ENCODE measurements around the gene NR2E1. TPM values are rescaled to one million over a fixed set of nuclear protein-coding genes. Genes with fewer than 3 reads are reported as not detected.

The NR2E1 gene
- polyA plus RNA-seq, 1 donor (not counting 4 experiments of a cell fraction or from before 2014, with no cell fraction given) = 0.04 TPM

- FAIRE-seq (no peak), DNase-seq (ENCODE audit: low read depth, low spot score) (no peak)
- no peaks in the 10 kb centered on the region for H3K27me3 ChIP-seq (ENCODE audit: control insufficient read depth, extremely low read depth, insufficient read depth, low read length)
- no peaks in the 10 kb centered on the region for H3K9me1 ChIP-seq (ENCODE audit: control insufficient read depth, extremely low read depth, insufficient read depth, low read length)
- TF ChIP-seq CTCF (optimal IDR thresholded peaks at IDR 0.05 in 1 of 3, IDR thresholded peaks at IDR 0.05 in 1 of 3, conservative IDR thresholded peaks at IDR 0.05 in 1 of 3; ENCODE audit: extremely low read depth in 1 of 3, insufficient read depth in 2 of 3, low read length in 3 of 3) = no peak
- TF ChIP-seq EZH2 (IDR thresholded peaks at IDR 0.05; ENCODE audit: low read length) = no peak
- H4K20me1 ChIP-seq (ENCODE audit: control insufficient read depth, extremely low read depth, insufficient read depth, low read length) = no peaks in the 10 kb centered on the region
- dilution Hi-C loops (cut with MboI; ENCODE audit: extremely low pct_ligation_motif_present, low sequenced_read_pairs) = no loop called here
- H3K9ac ChIP-seq (ENCODE audit: control insufficient read depth, extremely low read depth, insufficient read depth, low read length) = no peak overlapping the region
- no peak overlapping the region for H3K27ac ChIP-seq (ENCODE audit: control insufficient read depth, insufficient read depth, low read length)
- H2AFZ ChIP-seq (ENCODE audit: control insufficient read depth, low read length) = no peak overlapping the region
- H3K9me3 ChIP-seq (ENCODE audit: control insufficient read depth, low read depth, low read length) = no peaks in the 10 kb centered on the region
- H3K79me2 ChIP-seq (ENCODE audit: control insufficient read depth, insufficient read depth, low read length) = peaks cover 3% of the 10 kb centered on the region
- H3K4me2 ChIP-seq (ENCODE audit: control insufficient read depth, extremely low read depth, insufficient read depth, low read depth, low read length) = no peak overlapping the region
- peaks cover 0 to 18% of the 10 kb centered on the region in 2 experiments for H3K36me3 ChIP-seq (ENCODE audit: control insufficient read depth in 2 of 2, extremely low read depth in 1 of 2, insufficient read depth in 2 of 2, low read length in 2 of 2)
- no peak overlapping the region for H3K4me3 ChIP-seq (ENCODE audit: control insufficient read depth in 2 of 3, extremely low read depth in 1 of 3, insufficient read depth in 2 of 3, low read depth in 1 of 3, low read length in 3 of 3)
- H3K4me1 ChIP-seq (ENCODE audit: control insufficient read depth, extremely low read depth, insufficient read depth, low read length) = no peaks in the 10 kb centered on the region
Measured at GRCh38 chr6:108211671-108212070, 45.8 kb downstream of the NR2E1 start.

GRCh38 chr6:108222064-108222463, 56.2 kb downstream of the NR2E1 start:
- Histone ChIP-seq H3K9me1 (ENCODE audit: control insufficient read depth, extremely low read depth, insufficient read depth, low read length) (no peaks in the 10 kb centered on the region), H3K9me3 (ENCODE audit: control insufficient read depth, low read depth, low read length) (no peaks in the 10 kb centered on the region), H3K27me3 (ENCODE audit: control insufficient read depth, extremely low read depth, insufficient read depth, low read length) (no peaks in the 10 kb centered on the region), H3K4me3 (ENCODE audit: control insufficient read depth in 2 of 3, extremely low read depth in 1 of 3, insufficient read depth in 2 of 3, low read depth in 1 of 3, low read length in 3 of 3) (no peak overlapping the region), H3K4me2 (ENCODE audit: control insufficient read depth, extremely low read depth, insufficient read depth, low read depth, low read length) (no peak overlapping the region), H3K36me3 (ENCODE audit: control insufficient read depth in 2 of 2, extremely low read depth in 1 of 2, insufficient read depth in 2 of 2, low read length in 2 of 2) (peaks cover 6% of the 10 kb centered on the region in 2 experiments), H3K9ac (ENCODE audit: control insufficient read depth, extremely low read depth, insufficient read depth, low read length) (no peak overlapping the region), H3K4me1 (ENCODE audit: control insufficient read depth, extremely low read depth, insufficient read depth, low read length) (no peaks in the 10 kb centered on the region), H3K27ac (ENCODE audit: control insufficient read depth, insufficient read depth, low read length) (no peak overlapping the region), H2AFZ (ENCODE audit: control insufficient read depth, low read length) (no peak overlapping the region), H4K20me1 (ENCODE audit: control insufficient read depth, extremely low read depth, insufficient read depth, low read length) (no peaks in the 10 kb centered on the region), H3K79me2 (ENCODE audit: control insufficient read depth, insufficient read depth, low read length) (peaks cover 4% of the 10 kb centered on the region)
- FAIRE-seq (no peak), DNase-seq (ENCODE audit: low read depth, low spot score) (no peak)
- dilution Hi-C loops (cut with MboI; ENCODE audit: extremely low pct_ligation_motif_present, low sequenced_read_pairs) = no loop called here
- TF ChIP-seq EZH2 (IDR thresholded peaks at IDR 0.05; ENCODE audit: low read length) = no peak
- no peak for TF ChIP-seq CTCF (optimal IDR thresholded peaks at IDR 0.05 in 1 of 3, IDR thresholded peaks at IDR 0.05 in 1 of 3, conservative IDR thresholded peaks at IDR 0.05 in 1 of 3; ENCODE audit: extremely low read depth in 1 of 3, insufficient read depth in 2 of 3, low read length in 3 of 3)

All from keratinocyte (primary cell).